GM12892 (cell line): ENCODE measurements around the gene HIVEP3.

Experiments used
- DNase-seq: peaks from one replicate; pipeline ENCODE4 v3.0.0; 2011; ENCODE audit not compliant: insufficient read length
- FAIRE-seq: peaks from 2 replicates; lab custom pipeline; 2011; peaks lifted over from hg19 to GRCh38; lab: Jason Lieb, UNC
- POLR2A ChIP-seq: IDR thresholded peaks from 2 replicates; pipeline ENCODE4 v1.6.1; 2011; ENCODE audit warnings: low read depth, low read length, control low read depth
- POLR2AphosphoS5 ChIP-seq: IDR thresholded peaks from 2 replicates; pipeline ENCODE4 v1.6.1; 2011; ENCODE audit warnings: low read depth, low read length, control low read depth
- TAF1 ChIP-seq: IDR thresholded peaks from 2 replicates; pipeline ENCODE4 v1.6.1; 2011; ENCODE audit warnings: low read depth, mild to moderate bottlenecking, control low read depth, low read length, borderline replicate concordance

The HIVEP3 gene

DNA sequence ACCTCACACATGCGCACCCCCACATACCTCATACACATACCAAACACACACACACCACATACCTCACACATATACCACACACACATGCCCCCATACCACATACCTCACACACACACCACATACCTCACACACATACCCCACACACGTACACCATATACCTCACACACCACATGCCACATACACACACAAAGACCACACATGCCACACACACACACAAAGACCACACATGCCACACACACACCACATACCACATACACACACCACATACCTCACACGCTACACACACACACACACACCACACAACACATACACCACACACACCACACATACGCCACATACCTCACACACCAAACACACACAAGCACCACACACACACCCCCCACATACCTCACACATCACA is 30.0 kb downstream of the HIVEP3 start:
- peak; percentile 71 for FAIRE-seq

DNA sequence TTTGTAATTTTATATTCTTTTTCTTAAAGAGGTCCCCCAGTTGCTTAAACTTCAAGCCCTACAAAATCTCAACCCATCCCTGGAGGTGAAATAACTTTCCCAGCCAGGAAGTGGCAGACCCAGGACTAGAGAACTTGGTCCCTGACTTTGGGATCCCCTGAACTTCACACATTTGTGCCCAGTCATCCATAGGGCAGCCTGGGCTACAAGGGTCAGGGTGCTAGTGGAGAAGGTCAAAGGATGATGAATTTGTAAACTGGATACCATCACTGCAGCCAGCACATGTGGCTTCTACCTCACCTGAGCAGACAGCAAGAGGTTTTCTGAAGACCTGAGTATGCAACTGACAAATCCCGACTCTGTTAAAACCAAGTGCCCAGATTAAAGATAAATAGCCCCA is 31.4 kb downstream of the HIVEP3 start:
- DNase-seq = no peak
- no peak for TF ChIP-seq POLR2AphosphoS5
- no peak for FAIRE-seq

More for the DNA sequence above, 30.0 kb downstream of the HIVEP3 start:
- no peak for TF ChIP-seq POLR2A
- TF ChIP-seq POLR2AphosphoS5 = no peak
- no peak for TF ChIP-seq TAF1
- DNase-seq = no peak

DNA sequence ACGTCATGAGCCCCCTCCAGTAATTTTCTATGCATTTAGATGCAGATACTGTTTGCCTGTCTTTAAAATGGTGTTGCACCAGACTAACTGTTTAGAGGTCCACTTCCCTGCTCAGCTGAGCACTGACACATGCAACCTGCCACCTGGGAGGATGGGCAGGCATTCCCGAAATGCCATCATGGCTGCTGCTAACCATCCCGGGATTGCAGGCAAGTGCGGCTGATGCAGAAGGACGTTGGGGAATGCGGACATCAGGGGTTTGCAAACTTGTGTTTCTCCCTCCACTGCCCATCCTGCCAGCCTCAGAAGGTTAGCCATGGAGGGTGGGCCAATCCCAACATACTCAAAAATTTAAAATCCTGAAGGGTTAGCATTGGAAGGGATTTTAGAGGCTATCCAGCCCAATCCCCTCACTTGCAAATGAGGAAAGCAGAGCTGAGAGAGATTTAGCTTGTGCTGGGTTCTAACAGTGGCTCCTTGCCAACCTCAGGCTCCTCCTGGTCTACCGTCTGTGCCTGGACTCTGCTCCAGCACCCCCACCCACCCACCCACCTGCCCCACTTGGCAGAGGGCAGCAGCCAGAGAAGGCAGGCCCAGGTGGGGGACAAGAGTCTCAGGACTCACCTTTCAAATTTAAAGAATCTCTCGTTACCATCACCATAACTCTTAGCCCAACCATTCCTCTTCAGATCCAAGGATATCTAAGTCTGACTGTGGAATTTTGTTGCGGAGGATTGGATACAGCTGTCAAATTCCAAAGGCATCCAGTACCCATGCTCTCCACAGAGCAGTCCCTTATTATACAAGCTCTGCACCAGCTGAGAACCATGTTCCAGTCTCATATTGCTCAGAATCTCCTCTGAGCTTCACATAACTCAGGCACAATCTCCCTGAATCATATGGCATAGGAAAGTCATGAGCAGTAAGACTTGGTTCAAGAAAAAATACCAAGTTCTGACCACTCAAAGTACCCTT is 34.2 kb downstream of the HIVEP3 start:
- DNase-seq = no peak
- TF ChIP-seq POLR2AphosphoS5 (no peak), TAF1 (no peak), POLR2A (no peak)
- FAIRE-seq = no peak

DNA sequence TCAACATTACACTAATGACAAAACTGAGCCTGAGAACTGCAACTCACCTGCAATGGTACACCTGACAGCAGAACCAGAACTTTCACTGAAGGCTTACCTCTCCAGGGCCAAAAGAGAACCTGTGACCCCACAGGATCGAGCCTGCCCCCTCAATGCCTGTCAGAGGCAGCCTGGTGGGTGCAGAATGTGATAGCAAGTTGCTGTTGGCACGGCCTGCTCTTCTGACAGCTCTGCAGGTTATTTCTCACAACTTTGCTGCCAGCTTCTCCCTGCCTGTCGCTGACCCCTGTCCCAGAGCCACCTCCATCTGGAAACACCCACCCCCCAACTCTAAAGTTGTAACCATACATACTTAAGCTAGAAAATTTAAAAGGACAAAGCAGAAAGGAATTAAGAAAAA is 35.2 kb downstream of the HIVEP3 start:
- DNase-seq (no peak), FAIRE-seq (no peak)
- TF ChIP-seq POLR2A (no peak), POLR2AphosphoS5 (no peak), TAF1 (no peak)

DNA sequence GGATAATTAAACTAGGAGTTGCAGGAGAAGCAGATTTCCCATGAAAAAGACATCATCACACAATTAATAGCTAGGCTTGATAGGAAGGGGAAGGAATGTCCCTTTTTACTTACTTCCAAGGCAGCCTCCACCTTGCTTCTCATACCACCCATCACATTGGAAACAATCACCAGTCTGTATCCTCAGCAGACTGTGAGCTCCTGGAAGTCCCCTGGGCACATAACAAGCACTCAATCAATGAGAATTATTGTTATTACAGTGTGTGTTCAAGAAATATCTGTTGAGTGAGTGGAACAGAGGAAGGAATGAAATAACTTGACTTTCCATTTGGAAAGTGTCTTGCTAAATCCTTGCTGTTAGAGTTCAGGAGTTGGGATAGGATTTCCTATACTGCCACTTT is 36.2 kb downstream of the HIVEP3 start:
- TF ChIP-seq TAF1 (no peak), POLR2AphosphoS5 (no peak), POLR2A (no peak)
- DNase-seq (no peak), FAIRE-seq (no peak)

DNA sequence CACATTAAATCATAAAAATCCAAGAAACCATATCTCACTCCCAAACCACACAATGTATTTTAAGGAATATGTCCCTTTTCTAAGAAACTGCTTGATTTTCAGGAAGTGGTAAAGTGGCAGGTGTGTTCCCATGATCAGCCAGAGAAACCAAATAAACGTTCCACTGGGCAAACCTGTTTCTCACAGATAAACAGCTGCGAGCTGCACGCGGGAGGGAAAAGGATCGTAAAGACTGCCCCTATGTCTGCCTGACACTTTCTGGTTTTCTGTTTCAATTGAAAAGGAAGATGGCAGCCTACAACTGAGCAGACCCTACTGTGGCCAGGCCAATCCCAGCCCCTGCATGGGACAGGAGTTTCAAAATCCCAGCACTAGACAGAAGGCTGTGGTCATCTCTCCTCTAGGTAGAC is 36.6 kb downstream of the HIVEP3 start:
- no peak for DNase-seq

DNA sequence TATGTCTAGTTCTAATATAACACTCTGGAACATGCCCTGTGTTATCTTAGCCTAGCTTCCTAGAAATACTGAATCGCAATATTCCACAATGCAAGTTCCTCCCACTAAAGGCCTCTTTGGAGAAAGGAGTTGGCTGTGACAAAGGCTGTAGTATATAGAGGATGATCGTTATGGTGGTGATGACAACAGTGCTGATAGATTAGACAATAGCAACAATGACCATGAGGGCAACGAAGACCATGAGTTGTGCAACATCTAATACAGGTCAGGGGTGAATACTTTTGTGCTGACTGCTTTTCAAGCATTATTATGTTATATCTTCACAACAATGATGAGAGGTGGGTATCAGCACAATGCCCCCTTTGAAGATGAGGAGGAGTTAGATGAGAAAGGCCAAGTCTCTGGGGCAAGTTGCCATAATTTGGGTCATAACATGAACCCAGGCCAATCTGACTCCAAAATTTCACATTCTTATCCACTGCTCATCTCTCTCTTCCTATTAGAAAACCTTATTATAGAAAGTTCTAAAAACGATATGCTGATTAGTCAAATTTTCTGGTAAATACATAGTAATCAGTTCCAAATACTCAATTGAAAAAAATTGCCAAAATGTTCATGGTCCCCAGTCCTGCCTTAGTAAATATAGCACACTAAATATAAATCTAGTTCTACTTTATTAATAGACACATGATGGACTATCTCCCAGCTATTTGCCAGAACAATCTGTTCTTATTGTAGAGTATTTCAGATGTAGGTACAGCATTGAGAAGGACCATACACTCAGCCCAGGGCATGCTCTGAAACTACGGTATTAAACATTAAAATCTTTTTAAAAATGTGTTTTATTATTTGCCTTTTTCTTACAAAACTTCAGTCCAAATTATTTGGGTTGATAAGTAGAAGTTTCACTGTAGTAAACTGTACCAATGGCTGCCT is 37.5 kb downstream of the HIVEP3 start:
- no peak for TF ChIP-seq TAF1
- DNase-seq (no peak), FAIRE-seq (no peak)

More for the DNA sequence above, 36.6 kb downstream of the HIVEP3 start:
- TF ChIP-seq POLR2A = no peak
- no peak for TF ChIP-seq POLR2AphosphoS5
- no peak for TF ChIP-seq TAF1
- no peak for FAIRE-seq

DNA sequence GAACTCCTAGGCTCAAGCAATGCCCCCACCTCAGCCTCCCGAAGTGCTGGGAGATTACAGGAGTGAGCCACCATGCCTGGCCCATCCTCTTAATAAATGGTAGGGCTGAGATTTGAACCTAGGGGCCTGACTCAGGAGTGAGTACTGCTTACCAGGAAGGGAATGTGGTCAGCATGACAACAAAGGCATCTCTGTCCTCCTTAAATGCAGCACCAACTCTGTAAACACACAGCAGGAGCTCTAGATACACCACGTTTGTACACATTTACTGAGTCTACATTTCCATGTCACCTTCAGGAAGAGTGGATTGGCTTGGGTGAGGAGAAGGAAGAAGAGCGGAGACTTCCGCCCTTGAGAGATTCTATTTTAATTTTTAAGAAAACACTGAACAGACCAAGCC is 38.5 kb downstream of the HIVEP3 start:
- DNase-seq (no peak), FAIRE-seq (peak; percentile 14)
- TF ChIP-seq TAF1 (no peak), POLR2AphosphoS5 (no peak), POLR2A (no peak)

DNA sequence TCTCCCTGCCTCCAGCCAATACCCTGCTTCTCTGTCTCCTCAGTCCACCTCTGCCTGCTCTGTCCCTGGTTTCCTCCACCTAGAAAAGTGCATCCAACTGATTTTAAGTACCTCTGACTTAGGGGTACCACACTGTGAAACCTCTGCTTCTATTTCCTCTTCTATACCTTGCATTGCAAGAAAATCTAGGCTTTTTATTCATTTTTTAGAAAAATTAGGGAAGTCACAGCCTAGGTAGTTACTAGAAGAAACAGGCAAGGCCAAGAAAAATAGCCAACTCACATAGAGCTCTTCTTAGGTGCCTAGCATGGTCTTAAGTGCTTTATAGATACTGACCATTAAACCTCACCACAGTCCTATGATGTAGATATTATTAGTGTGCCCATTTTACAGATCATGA is 39.1 kb downstream of the HIVEP3 start:
- TF ChIP-seq POLR2A = no peak
- no peak for TF ChIP-seq TAF1
- no peak for TF ChIP-seq POLR2AphosphoS5
- FAIRE-seq (no peak), DNase-seq (no peak)

DNA sequence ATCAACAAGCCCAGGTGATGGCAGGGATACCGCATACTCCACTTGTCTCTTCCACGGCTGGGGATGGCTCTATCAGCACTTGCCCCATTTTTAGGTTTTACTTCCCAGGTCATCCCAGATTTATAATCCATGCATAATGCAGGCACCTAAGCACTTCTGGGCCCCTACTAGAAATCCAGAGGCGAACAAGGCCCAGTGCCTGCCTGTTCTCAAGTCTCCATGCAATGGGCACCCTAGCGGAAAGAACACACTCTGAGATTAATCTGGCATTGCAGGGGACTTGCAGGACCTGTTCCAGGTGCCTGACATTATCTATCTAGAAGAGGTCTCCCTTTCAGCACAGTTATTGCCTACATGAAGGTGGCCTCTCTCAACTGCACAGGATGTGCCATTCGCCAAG is 39.8 kb downstream of the HIVEP3 start:
- no peak for DNase-seq
- FAIRE-seq = no peak
- TF ChIP-seq TAF1 = no peak
- no peak for TF ChIP-seq POLR2AphosphoS5
- no peak for TF ChIP-seq POLR2A

DNA sequence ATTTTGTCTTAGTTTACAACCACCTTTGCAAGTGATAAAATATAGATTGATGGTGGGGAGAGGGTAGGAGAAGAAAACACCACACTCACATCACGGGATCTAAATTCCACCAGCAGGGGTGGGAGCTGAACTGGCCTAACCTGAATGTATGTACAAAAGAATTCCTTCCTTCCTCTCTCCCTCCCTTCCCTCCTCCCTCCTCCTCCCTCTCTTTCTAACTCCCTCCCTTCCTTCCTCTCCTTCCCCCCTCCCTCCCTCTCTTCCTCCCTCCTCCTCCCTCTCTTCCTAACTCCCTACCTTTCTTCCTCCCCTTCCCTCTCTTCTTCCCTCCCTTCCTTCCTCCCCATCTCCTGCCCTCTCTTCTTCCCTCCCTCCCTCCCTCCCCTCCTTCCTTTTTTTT is 40.2 kb downstream of the HIVEP3 start:
- DNase-seq = no peak

More for the DNA sequence above, 40.2 kb downstream of the HIVEP3 start:
- no peak for FAIRE-seq
- TF ChIP-seq POLR2AphosphoS5 (no peak), POLR2A (no peak)
